Measurements from ENCODE around the gene SCFD2.

GRCh38 chr4:53197772-53198142 is 168.1 kb downstream of the SCFD2 start:
- no peak for TF ChIP-seq GATA3 (IDR thresholded peaks at IDR 0.05; ENCODE audit: low read depth, low read length)
- TF ChIP-seq GATA2 (IDR thresholded peaks at IDR 0.05; ENCODE audit: low read depth, low read length) = no peak

Measured in SH-SY5Y (cell line).